HG03175 (cell line): ENCODE results near the gene EXOC3L2.
"Not testable (repeated sequence)": the region's sequence is repeated elsewhere in the genome, so short reads cannot be mapped to it uniquely, and the experiment has no call there.

Source experiments
- ATAC-seq: cut with Tn5 transposase; IDR thresholded peaks from one replicate; pipeline ENCODE4 v1.9.1; 2021; ENCODE audit warnings: mild to moderate bottlenecking, moderate library complexity; ENCODE audit not compliant: unreplicated experiment

Gene EXOC3L2

GRCh38 chr19:45256836-45257235 lies 11.6 kb upstream of the EXOC3L2 start:
- no peak for ATAC-seq

GRCh38 chr19:45255611-45256157 lies 10.5 kb upstream of the EXOC3L2 start:
- no peak for ATAC-seq

GRCh38 chr19:45254044-45254531 lies 8.9 kb upstream of the EXOC3L2 start:
- no peak for ATAC-seq

GRCh38 chr19:45253396-45254027 lies 8.3 kb upstream of the EXOC3L2 start:
- no peak for ATAC-seq

GRCh38 chr19:45251452-45252354 lies 6.5 kb upstream of the EXOC3L2 start:
- ATAC-seq = no peak

GRCh38 chr19:45250832-45251451 lies 5.7 kb upstream of the EXOC3L2 start, which contains the start of gene MARK4:
Gene MARK4 (plus strand): TSS chr19:45251271. CDS start chr19:45251589, 318 bp downstream.
- ATAC-seq = peak; percentile 49

- ATAC-seq = no peak
Measured at GRCh38 chr19:45250216-45250831, 5.1 kb upstream of the EXOC3L2 start.

GRCh38 chr19:45249261-45250033 lies 4.2 kb upstream of the EXOC3L2 start:
- no peak for ATAC-seq

- ATAC-seq = no peak
Measured at GRCh38 chr19:45247136-45247535, 1.9 kb upstream of the EXOC3L2 start.

- ATAC-seq = no peak
Measured at GRCh38 chr19:45245826-45246225, 619 bp upstream of the EXOC3L2 start.

GRCh38 chr19:45244133-45244794 lies 943 bp downstream of the EXOC3L2 start:
- ATAC-seq = no peak

GRCh38 chr19:45243144-45243732 lies 2.0 kb downstream of the EXOC3L2 start:
- ATAC-seq = no peak

GRCh38 chr19:45238556-45238955 lies 6.7 kb downstream of the EXOC3L2 start:
- no peak for ATAC-seq

GRCh38 chr19:45235485-45235884 lies 9.7 kb downstream of the EXOC3L2 start:
- ATAC-seq = no peak

- ATAC-seq = no peak
Measured at GRCh38 chr19:45234089-45234869, 10.9 kb downstream of the EXOC3L2 start.

- ATAC-seq = no peak
Measured at GRCh38 chr19:45231891-45232290, 13.3 kb downstream of the EXOC3L2 start.

- not testable (repeated sequence) for ATAC-seq
Measured at GRCh38 chr19:45229056-45229455, 16.2 kb downstream of the EXOC3L2 start.

- ATAC-seq = no peak
Measured at GRCh38 chr19:45224645-45225044, 20.6 kb downstream of the EXOC3L2 start.
